Measurements from ENCODE around the gene KDM4B. TPM values are rescaled to one million over a fixed set of nuclear protein-coding genes. Genes with fewer than 3 reads are reported as not detected.
"Not testable (repeated sequence)": the region's sequence is repeated elsewhere in the genome, so short reads cannot be mapped to it uniquely, and the experiment has no call there.

Gene KDM4B
- total RNA-seq, 1 donor from 2014 or later, result 13.7 TPM

DNA sequence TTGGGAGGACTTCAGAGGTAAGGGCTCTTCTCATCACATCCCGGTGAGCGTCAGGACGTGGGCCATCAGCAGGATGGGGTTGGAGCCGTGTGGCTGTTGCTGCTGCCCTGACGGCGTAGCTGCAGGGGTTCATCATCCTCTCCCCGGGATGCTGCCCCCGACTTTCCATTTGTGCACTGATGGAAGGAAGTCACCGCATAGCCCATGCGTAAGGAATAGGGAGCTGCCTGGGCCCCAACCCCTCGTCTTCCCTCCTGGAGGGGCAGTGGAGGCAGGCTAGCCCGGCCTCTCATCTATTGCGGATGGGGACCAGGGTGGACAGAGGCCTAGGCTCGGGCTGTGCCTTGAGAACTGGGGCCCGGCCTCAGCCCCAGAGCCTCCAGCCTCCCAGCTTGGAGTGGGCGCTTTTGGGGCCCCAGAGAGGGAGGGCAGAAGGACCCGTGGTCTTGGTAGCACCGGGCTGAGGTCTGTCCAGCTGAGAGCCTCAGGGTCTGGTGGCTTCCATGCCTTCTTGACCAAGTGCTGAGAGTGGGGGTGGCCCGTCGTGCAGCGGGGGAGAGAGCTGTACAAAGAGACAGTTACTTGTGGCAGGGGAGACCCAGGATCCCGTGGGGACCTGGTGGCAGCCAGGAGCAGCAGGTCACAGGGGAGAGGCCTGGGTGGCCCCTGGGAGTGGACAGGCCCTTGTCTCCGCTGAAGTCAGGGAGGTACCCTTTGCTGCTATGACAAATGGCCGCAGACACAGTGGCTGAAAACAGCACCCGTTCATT, 44.0 kb downstream of the KDM4B start:
- DNase-seq (ENCODE audit: low read depth, low spot score), result no peak

DNA sequence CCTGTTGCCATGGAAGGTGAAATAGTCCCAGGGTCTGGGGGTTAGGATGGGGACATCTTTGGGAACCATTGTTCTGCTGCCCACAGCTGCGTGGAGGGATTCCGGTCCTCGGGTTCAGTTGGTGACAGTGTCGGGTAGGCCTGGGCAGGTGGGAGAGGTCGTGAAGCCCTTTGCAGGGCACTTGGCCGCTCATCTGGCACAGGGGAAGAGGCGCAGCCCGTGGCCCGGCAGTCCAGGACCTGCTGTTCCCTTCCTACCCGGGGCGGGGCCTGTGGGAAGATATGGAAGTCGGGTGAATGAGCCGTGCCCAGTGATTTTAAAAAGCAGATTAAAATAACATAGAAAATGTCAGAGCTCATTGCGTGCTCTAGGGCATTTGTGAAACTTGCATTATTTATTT, 44.8 kb downstream of the KDM4B start:
- DNase-seq (ENCODE audit: low read depth, low spot score), result no peak

DNA sequence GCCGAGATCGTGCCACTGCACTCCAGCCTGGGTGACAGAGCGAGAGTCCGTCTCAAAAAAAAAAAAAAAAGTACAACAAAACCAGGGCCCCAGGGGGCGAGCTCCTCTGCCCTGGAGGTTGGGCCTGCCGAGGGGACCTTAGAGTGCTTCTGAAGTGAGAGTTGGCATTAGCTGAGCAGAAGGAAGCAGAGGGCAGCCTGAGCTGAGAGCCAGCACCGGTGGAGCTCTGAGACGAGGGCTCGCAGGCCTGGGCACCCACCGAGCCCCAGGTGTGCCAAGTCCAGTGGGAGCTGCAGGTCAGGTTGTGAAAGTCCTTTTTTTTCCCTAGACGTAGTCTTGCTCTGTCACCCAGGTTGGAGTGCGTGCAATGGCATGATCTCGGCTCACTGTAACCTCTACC, 46.0 kb downstream of the KDM4B start:
- no peak for DNase-seq (ENCODE audit: low read depth, low spot score)

DNA sequence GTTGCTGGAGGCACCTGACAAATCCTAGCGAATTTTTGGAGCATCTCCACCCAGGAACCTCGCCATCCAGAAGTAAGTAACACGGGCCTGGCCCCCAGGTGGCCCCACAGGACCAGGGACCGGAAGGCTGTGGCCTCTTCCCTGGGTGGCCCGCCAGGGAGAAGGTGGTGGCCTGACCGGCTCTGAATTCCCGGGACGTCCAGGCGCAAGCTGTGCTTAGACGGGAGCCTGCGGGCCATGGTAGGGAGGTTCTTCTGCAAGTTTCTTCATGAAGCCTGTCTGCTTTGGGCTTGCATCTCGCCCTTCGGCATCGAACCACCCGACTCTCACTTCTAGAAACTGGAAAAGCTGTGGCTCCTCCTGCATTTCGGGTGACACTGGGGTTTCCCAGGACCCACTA, 47.4 kb downstream of the KDM4B start:
- no peak for DNase-seq (ENCODE audit: low read depth, low spot score)

DNA sequence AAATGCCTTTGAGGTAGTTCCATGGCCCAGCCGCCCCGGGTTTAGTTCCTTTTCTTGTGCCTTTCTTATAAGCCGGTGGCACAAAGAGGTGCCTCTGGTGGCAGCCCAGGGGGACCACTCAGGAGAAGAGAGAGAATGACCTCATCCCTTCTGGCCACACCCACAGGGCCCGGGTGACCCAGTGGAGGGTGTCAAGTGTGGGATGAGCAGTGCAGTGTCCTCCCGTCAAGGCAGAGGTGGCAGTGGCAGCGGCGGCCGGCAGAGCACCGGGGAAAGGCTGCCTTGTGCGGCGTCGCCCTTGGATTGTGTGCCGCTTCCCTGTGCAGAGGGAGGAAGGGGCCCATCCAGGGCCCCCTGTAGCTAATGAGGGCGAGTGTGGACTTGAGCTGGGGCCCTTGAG, 47.9 kb downstream of the KDM4B start:
- DNase-seq (ENCODE audit: low read depth, low spot score), result no peak

DNA sequence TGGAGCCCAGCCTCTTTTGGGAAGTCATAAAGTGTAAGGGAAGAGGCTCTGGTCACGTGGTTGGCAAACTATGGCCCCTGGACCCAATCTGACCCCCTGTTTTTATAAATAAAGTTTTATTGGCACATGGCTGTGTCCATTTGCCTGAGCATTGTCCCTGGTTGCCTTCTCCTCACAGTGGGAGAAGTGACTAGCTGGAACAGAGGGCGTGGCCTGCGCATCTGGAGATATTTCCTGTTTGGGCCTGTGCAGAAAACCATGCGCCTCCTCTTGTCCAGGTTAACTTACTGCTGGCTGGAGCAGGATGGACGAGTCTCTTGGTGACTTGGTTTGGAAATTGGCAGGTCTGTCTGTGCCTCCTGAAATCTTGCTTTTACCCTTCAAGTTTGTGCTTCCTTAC, 48.3 kb downstream of the KDM4B start:
- no peak for DNase-seq (ENCODE audit: low read depth, low spot score)

DNA sequence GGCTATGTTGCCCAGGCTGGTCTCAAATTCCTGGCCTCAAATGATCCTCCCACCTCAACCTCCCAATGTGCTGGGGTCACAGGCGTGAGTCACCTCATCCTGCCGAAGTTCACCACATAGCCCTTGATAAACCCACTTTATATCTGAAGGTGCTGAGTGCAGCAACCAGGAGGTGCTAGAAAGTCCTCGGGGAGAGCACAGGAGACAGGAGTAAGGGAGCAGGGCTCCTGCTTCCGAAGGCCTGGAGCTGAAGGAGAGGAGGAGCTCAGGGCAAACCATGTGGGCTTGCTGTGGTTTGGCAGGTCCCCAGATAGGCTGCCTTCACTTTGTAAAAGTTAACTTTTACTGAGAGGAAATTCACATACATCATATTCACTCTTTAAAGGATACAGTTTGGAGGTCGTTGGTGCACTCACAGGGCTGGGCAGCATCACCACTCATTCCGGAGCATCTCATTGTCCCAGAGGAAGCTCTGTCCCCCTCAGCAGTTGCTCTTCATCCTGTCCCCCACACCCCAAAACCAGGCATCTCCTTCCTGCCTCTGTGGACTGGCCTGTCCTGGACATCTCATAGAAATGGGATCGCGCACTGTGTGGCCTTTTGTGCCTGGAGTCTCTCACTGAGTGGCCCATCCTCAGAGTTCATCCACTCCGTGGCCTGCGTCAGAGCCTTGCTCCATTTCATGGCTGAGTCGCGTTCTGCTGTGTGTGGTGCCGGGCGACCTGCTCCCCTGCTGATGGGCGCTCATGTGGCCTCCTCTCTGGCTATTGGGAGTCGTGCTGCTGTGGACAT, 49.5 kb downstream of the KDM4B start:
- no peak for DNase-seq (ENCODE audit: low read depth, low spot score)

DNA sequence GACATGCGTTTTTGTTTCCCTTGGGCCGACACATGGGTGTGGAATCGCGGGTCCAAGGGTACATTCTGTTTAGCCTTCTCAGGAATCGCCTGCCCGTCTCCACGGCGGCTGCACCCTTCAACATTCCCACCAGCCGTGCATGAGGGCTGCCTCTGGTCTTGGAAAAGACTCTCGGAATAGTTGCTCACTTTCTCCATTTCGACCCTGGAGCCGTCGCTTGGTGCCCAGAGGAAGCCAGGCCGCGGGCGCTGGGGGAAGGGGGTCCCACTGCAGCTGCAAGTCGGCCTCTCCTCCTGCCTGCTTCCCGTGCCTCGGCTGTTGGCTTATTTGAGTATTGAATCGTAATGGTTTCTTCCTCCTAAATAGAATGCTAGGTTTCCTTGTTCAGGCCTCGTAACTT, 51.5 kb downstream of the KDM4B start:
- DNase-seq (ENCODE audit: low read depth, low spot score), result no peak

DNA sequence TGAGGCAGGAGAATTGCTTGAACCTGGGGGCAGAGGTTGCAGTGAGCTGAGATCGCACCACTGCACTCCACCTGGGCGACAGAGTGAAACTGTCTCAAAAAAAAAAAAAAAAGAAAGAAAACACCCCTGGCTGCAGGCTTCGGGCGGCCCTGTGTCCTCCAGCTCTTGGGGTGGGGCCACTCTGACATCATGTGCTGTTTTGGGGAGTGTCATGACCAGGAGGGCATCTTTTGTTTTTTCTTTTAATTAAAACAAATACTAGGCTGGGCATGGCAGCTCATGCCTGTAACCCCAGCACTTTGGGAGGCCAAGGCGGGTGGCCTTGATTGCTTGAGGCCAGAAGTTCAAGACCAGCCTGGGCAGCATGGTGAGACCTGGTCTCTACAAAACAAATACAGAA, 52.1 kb downstream of the KDM4B start:
- DNase-seq (ENCODE audit: low read depth, low spot score), result no peak

DNA sequence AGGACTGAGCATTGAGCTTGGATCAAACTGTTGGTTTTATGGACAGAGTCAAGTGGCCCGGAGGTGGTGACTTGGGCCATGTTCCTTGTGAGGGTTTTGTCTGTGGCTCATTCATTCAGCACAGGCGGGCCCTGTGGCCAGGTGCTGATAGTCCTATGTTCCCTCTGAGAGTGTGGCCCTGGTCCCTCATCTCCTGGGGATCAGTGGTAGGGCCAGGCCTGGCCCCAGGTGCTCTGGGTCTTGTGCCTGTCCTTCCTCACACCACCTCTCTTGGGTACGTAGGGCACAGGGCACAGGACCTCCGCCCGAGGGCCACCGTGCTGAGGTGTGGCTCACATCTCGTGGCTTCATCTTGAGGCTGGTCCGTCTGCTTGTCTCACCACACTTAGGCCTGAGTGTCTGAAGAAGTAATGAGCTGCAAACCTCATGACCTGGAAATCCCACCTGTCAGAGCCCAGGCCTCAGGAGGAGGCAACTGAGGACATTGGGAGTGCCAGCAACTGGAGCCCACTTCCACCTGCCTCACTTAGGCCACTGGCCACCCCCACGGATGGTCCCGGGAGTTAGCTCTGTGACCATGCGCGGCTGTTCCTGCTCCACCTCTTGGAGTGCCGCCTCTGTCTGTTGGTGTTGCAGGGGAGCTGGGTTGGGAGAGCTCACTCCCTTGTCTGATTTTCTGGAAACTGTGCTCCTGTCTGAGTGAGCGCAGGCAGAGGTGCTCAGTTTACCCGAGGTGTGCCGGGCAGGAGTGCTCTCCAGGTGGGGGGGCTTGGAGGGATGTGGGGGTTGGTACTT, 53.4 kb downstream of the KDM4B start:
- no peak for DNase-seq (ENCODE audit: low read depth, low spot score)

DNA sequence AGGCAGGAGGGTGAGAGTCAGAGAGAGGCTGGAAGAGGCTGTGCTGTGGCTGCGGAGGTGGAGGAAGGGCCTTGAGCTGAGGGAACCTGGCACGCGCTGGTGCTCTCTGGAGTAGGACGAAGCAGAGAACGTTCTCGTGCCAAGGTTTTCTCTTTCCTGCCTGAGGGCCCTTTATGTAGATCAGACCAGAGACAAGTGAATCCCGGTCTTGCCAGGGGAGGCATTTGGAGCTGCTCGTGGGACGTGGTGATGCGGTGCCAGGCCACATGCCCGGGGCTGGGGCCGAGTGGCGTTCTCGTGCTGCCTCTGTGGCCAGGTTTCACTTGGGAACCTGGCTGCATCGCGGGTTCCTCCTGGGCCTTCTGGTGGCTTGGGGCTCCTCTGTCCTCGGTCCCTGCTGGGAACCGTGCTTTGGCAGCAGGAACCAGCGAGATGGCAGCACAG, 54.2 kb downstream of the KDM4B start:
- no peak for DNase-seq (ENCODE audit: low read depth, low spot score)

DNA sequence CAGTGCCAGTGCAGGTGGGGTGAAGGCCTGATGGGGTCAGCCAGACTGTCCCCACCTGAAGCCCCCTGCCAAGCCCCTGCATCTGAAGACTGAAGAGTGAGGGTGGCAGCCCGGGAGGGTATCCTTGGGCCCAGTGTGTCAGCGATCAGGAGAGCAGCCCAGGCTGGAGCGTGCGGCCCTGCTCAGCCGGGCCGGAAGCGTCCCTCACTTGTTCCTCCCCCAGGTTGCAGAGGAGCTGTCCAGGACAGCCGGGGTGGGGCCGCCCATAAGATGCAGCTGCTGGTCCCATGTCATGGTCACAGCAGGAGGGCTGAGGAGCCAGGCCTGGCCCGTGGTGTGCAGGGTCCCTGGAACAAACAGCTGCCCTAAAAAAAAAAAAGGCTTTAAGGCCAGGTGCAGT, 55.4 kb downstream of the KDM4B start:
- DNase-seq (ENCODE audit: low read depth, low spot score), result no peak

DNA sequence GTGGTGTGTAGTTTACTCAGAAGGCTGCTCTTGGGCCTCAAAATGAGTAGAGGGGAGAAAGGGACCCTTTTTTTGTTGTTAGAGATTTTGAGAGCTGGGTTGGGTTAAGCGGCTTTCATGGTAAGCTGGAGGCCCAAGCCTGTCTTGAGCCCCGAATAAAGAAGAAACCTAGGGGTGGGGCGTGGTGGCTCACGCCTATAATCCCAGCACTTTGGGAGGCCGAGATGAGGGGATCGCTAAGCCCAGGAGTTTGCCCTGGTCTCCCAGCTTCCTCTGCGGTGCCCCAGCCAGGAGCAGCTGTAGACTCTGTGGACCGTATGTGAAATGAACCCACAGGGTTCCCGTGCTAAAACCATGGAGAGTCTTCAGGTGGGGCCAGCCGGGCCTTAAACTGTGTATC, 56.1 kb downstream of the KDM4B start:
- no peak for DNase-seq (ENCODE audit: low read depth, low spot score)

DNA sequence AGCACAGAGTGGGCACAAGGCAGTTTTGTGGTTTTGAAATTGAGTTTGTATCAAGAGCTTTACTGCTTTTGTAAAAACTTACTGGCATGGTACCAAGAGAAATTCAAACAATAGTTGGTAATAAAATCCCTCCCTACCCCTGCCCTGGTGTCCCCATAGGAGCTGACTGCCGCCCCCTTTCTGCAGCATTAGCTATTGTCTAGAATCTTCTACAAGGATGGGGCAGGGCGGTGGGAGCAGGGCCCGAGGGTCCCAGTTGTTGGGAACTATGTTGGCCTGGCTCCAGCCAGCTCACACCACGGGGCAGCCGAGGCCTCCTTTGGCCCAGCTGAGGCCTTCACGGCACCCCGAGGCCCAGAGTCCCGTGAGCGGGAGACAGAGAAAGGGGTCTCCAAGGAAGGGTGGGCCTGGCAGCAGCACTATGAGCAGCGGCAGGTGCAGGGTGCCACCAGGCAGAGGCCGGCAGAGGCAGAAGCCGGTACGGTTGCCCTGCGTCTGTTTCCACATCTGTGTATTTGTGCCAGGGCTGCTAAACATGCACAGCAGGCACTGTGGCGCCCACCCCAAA, 57.9 kb downstream of the KDM4B start:
- no peak for DNase-seq (ENCODE audit: low read depth, low spot score)

DNA sequence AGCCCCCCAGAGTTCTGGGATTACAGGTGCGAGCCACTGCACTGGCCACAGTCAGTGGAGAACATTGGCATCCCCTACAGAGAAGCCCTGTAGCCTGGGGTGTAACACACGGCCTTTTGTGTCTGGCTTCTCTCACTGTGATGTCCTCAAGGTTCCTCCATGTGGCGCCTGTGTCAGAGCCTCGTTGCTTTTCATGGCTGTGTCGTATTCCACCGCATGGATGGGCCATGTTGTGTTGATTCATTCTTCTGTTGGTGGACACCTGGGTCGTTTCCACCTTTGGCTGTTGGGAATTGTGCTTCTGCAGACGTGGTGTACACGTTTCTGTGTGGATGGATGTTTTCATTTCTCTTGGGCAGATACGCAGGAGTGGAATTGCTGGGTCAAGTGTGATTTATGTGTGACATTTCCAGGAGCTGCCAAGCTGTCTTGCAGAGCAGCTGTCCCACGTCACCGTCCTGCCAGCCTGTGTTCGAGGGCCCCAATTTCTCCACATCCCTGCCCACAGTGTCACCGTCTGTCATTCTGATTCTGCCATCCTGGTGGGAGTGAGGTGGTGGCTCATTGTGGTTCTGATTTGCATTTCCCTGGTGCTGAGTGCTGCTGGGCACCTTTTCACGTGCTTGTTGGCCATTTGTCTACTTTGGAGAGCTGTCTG, 59.4 kb downstream of the KDM4B start:
- no peak for DNase-seq (ENCODE audit: low read depth, low spot score)

DNA sequence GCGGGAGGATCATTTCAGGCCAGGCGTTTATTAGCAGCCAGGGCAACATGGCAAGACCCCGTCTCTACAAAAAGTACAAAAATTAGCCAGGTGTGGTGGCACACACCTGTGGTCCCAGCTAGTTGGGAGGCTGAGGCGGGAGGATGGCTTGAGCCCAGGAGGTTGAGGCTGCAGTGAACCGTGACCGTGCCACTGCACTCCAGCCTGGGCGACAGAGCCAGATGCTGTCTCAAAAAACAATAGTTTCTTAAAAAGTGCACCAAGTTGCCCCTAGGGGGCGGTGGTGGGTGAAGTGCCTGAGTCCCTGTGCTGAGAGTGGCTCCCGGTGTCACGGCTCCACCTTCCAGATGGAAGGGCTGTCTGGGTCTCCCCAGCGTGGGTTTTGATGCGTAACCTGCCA, 60.7 kb downstream of the KDM4B start:
- DNase-seq (ENCODE audit: low read depth, low spot score), result not testable (repeated sequence)

DNA sequence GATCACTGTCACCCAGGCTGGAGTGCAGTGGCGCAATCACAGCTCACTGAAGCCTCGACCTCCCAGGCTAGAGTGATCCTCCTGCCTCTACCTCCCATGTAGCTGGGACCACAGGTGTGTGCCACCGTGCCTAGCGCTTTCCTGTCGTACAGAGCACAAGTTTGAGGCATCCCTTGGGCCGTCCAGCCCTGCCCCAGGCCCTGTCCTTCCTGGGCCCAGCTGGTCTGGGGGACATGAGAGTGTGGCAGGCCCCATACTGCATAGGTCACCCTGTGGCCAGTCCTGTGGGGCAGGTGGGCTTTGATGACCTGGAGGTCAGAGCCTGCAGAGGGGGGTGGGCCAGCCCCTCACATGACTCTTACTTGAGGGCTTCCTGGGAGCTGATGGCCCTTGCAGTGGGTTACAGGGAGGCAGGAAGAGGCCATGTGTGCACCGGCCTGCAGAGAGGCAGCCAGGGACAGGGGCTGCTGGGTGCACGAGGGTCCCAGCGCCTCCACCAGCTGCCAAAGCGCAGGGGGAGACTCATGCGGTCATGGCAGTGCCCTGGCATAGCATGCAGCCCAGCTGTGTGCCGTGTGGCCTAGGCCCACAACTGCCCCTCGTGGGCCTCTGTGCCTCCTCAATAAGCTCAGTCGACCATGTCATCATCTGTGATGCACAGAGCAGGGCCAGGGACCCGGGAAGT, 61.4 kb downstream of the KDM4B start:
- DNase-seq (ENCODE audit: low read depth, low spot score), result no peak

DNA sequence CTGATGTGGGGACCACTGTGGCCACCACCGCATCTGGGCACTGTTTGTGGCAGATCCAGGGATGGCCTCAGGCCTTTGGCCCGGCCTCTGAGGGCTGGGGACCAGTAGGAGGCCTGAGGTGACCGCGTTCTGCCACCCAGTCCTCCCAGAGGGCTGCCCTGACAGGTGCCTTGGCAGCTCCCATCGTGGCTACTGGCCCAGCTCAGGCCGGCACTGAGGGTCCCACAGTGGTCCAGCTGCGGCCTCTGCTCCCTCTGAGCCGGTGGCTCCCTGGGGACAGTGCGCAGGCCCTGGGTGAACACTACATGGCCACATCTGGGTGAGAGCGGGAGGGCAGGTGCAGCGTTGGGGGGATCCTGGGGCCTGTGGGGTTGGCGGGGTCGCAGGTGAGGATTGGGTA, 61.9 kb downstream of the KDM4B start:
- no peak for DNase-seq (ENCODE audit: low read depth, low spot score)

DNA sequence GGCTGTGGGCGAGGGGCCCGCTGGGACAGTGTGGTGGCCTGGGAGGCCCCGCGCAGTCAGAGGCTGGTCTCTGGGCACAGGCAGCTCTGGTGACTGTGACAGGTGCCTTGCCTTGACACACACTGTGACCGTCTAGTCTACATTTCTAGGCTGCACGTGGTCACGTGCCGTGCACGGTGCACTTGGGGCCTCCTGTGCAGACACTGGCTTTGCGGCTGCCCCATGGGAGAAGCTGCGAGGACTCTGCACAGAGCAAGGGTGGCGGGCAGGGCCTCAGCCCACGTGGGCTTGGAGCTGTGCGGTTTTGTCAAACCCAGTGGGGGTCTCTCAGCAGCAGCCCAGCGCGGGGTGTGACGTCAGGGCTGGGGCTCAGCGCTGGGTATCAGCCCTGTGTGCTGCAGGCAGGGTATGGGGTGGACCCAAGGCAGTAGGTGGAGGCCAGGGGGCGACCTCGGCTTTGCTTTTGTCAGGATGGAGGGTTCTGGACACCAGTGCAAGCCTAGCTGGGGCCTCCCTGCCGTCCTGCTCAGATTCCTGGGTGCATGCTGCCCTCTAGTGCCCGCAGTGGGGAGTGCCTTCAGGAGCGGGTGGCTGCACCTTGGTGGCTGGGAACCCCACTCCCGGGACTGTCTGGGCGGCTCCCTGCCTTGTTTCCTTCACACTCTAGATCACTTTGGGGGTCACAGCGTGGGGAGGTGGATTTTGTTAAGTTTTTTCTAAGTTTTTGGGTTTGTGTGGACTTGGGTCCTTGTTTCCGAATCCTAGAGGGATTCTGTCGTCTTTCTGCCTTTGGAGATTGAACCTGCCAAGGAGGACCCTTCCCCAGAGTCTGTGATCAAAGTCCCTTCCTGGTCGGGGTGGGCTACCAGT, 62.6 kb downstream of the KDM4B start:
- peak; percentile 17 for DNase-seq (ENCODE audit: low read depth, low spot score)
